Activated T-cell treated with anti-CD3 and anti-CD28 coated beads, Interleukin-2, amount 50 U/mL, for 72 hours (primary cell): ENCODE measurements around the gene NELFA. TPM values are rescaled to one million over a fixed set of nuclear protein-coding genes. Genes with fewer than 3 reads are reported as not detected.
A peak's percentile ranks its signal among the peaks of the same experiment; 100 is the strongest.

Experiments used
- ATAC-seq, 2 donors: fragments of 150-1000 bp; cut with Tn5 transposase; replicated peaks in 1 of 2; 2 replicates each; pipeline ENCODE4 v1.10.0; 2021; ENCODE audit warnings: moderate library complexity in 2 of 2, mild to moderate bottlenecking in 1 of 2
- DNase-seq, 2 donors: peaks; one replicate each; pipeline ENCODE4 v3.0.0; 2021 to 2022; ENCODE audit warnings: mixed read lengths in 1 of 2
- H3K27ac Mint-ChIP-seq: one replicate; pipeline ENCODE4 v1.8.0; 2022; ENCODE audit warnings: mild to moderate bottlenecking, moderate library complexity, mixed read lengths
- H3K27me3 Mint-ChIP-seq: one replicate; pipeline ENCODE4 v1.8.0; 2022; ENCODE audit warnings: low read depth, mixed read lengths
- H3K36me3 Mint-ChIP-seq, 2 donors: one replicate each; pipeline ENCODE4 v1.8.0; 2022; ENCODE audit warnings: mixed read lengths in 2 of 2, mild to moderate bottlenecking in 1 of 2; ENCODE audit not compliant: insufficient read depth in 2 of 2
- H3K4me1 Mint-ChIP-seq: one replicate; pipeline ENCODE4 v1.8.0; 2022; ENCODE audit warnings: low read depth, mixed read lengths
- H3K4me3 Mint-ChIP-seq, 2 donors: one replicate each; pipeline ENCODE4 v1.8.0; 2022; ENCODE audit warnings: mild to moderate bottlenecking in 2 of 2, mixed read lengths in 2 of 2, moderate library complexity in 2 of 2
- H3K9me3 Mint-ChIP-seq, 2 donors: one replicate each; pipeline ENCODE4 v1.8.0; 2022; ENCODE audit warnings: mixed read lengths in 2 of 2
- total RNA-seq, 2 donors: library from RNA; stranded (reverse); gene quantifications; one replicate each; pipeline ENCODE4 v1.2.3, GENCODE V29; 2022

NELFA gene
- total RNA-seq, 2 donors from 2014 or later = 40.8 to 57.4 TPM

DNA sequence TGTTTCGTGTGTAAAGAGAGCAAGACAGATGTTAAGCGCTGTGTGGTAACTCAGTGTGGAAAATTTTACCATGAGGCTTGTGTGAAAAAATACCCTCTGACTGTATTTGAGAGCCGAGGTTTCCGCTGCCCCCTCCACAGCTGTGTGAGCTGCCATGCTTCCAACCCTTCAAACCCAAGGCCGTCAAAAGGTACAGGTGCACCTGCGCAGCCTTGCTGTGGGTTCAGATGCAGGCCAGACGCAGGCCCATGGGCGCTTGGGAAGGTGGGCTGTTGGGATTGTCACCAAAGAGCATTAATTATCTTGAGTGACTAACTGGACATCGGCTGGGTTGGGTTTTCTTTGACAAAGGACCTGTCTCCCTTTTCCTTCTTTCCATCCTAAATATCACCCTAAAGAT is 55.4 kb downstream of the NELFA start:
- ATAC-seq = no peak
- Mint-ChIP-seq H3K36me3 (peaks cover 5 to 43% of the 10 kb centered on the region in 2 donors), H3K27me3 (no peaks in the 10 kb centered on the region), H3K4me3 (no peak overlapping the region), H3K27ac (no peak overlapping the region), H3K4me1 (no peaks in the 10 kb centered on the region), H3K9me3 (no peaks in the 10 kb centered on the region)
- DNase-seq = no peak

- ATAC-seq (peak in 1 of 2 donors; percentile 16), DNase-seq (no peak)
- Mint-ChIP-seq H3K9me3 (no peaks in the 10 kb centered on the region), H3K4me1 (no peaks in the 10 kb centered on the region), H3K36me3 (peaks cover 5 to 40% of the 10 kb centered on the region in 2 donors), H3K27ac (no peak overlapping the region), H3K27me3 (no peaks in the 10 kb centered on the region), H3K4me3 (no peak overlapping the region)
These were observed 56.1 kb downstream of the NELFA start for GRCh38 chr4:1952719-1953118.

DNA sequence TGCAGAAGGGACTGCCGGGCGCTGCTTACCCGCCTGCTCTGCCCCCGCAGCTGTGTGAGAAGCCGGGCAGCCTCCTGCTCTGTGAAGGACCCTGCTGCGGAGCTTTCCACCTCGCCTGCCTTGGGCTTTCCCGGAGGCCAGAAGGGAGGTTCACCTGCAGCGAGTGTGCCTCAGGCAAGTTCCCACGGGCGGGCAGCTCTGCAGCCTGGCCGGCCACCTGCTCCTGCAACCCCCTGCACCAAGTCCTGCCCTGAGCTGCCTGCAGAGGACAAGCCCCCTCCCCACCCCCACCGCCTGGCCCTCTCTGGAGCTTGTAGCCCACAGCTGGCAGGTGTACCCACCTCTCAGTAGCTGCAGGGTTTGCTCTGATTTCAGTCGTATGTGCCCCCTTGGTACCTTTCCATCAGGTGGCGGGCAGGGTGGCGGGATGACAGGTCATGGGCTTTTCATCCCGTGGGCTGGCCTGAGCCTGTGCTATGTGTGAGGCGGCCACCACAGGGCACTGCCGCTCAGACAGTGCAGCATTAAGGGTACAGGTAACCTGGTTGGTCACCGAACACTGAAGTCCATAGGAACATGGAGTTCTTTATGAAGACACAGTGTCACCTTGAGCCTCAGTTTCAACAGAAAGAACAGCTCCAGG is 56.6 kb downstream of the NELFA start:
- H3K27me3 Mint-ChIP-seq = no peaks in the 10 kb centered on the region
- H3K4me1 Mint-ChIP-seq = no peaks in the 10 kb centered on the region
- peaks cover 5 to 39% of the 10 kb centered on the region in 2 donors for H3K36me3 Mint-ChIP-seq
- H3K27ac Mint-ChIP-seq = no peak overlapping the region
- no peak overlapping the region for H3K4me3 Mint-ChIP-seq
- ATAC-seq = no peak
- H3K9me3 Mint-ChIP-seq = no peaks in the 10 kb centered on the region
- DNase-seq = no peak

DNA sequence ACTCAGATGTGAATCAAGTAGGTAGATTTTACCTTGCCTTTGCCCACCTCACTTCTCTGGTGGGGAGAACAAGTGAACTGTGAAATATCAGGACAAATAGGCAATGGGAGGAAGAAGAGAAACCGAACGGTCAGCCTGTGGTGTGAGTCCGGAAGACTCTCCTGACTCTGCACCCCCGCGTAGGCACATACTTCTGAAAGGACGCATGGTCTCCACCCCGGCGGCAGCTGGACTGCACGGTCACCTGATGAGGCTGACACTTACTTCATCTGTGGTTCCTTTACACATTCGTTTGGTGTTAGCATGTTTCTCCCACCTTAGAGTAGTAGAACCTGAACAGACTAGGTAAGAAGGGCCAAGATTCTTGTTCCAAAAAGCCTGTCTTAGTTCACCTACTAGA is 58.4 kb downstream of the NELFA start:
- no peak for ATAC-seq
- H3K27me3 Mint-ChIP-seq = no peaks in the 10 kb centered on the region
- H3K4me1 Mint-ChIP-seq = no peaks in the 10 kb centered on the region
- peaks cover 0 to 27% of the 10 kb centered on the region in 2 donors for H3K36me3 Mint-ChIP-seq
- DNase-seq = no peak
- no peaks in the 10 kb centered on the region for H3K9me3 Mint-ChIP-seq
- no peak overlapping the region for H3K27ac Mint-ChIP-seq
- H3K4me3 Mint-ChIP-seq = no peak overlapping the region

- no peak overlapping the region for H3K27ac Mint-ChIP-seq
- H3K36me3 Mint-ChIP-seq = peaks cover 0 to 13% of the 10 kb centered on the region in 2 donors
- no peaks in the 10 kb centered on the region for H3K9me3 Mint-ChIP-seq
- ATAC-seq (peak in 1 of 2 donors; percentile 36), DNase-seq (no peak)
- no peaks in the 10 kb centered on the region for H3K4me1 Mint-ChIP-seq
- no peak overlapping the region for H3K4me3 Mint-ChIP-seq
- H3K27me3 Mint-ChIP-seq = no peaks in the 10 kb centered on the region
These were observed 59.8 kb downstream of the NELFA start for GRCh38 chr4:1948892-1949436.

- H3K9me3 Mint-ChIP-seq = no peaks in the 10 kb centered on the region
- no peak for DNase-seq
- no peak overlapping the region for H3K27ac Mint-ChIP-seq
- H3K4me1 Mint-ChIP-seq = no peaks in the 10 kb centered on the region
- no peak overlapping the region for H3K4me3 Mint-ChIP-seq
- H3K27me3 Mint-ChIP-seq = no peaks in the 10 kb centered on the region
- no peak for ATAC-seq
- peaks cover 0 to 14% of the 10 kb centered on the region in 2 donors for H3K36me3 Mint-ChIP-seq
These were observed 60.5 kb downstream of the NELFA start for GRCh38 chr4:1948232-1948631.

DNA sequence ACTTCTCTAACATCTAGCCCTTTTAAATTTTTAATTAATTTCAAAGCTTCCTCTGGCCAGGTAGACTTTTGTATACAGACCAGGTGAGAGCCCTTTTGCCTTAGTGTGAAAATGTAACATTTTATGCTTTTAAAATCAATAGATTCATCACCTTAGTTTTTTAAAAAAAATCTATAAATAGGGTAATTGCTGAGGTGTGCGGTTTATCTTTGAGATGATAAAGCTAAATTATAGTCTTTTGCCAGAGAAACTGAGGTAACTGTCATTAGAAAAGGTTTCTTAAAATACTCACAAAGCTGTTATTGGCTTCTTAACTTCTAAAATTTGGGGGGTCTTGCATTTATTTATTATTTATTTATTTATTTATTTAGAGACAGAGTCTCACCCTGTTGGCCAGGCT is 62.9 kb downstream of the NELFA start:
- H3K4me1 Mint-ChIP-seq = no peaks in the 10 kb centered on the region
- no peaks in the 10 kb centered on the region for H3K9me3 Mint-ChIP-seq
- no peak overlapping the region for H3K27ac Mint-ChIP-seq
- DNase-seq = no peak
- ATAC-seq = no peak
- no peaks in the 10 kb centered on the region for H3K27me3 Mint-ChIP-seq
- H3K36me3 Mint-ChIP-seq = peaks cover 0 to 21% of the 10 kb centered on the region in 2 donors
- H3K4me3 Mint-ChIP-seq = no peak overlapping the region

DNA sequence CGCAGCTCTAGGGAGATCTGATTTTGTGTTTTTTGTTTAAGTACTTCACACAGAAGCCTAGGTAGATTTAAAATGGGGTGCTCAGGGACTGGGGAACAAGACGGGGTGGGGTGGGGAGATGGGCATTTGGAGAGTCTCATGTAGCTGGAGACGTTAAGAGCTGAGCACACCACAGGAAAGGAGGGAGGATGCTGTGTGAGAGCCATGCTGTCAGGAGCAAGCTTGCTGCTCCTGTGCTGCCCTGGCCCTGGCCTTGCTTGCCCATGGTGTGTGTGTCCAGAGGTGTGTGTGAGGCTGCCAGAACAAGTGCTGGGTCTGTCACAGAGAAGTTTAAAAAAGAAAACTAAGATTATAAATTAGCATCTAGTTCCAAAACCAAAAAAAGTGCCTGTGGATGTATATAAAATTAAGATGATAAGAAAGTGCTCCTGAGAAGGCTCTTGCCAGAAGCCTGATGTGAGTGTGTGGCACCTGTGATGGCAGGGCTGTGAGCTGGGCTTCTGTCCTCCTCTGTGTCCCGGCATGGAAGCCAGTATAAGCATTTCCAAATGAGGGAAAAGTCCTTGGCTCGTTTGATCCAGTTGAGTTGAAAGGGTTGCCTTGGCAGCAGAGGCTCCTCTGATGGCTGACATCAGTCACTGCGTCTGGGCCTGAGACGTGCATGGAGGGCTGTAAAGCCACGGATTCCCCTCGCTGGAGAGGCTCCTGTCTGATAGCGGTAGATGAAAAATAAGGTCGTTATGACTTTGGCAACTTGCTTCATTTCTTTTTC is 63.5 kb downstream of the NELFA start:
- ATAC-seq = no peak
- Mint-ChIP-seq H3K9me3 (no peaks in the 10 kb centered on the region), H3K27me3 (no peaks in the 10 kb centered on the region), H3K4me1 (no peaks in the 10 kb centered on the region), H3K4me3 (no peak overlapping the region), H3K36me3 (peaks cover 0 to 27% of the 10 kb centered on the region in 2 donors), H3K27ac (no peak overlapping the region)
- DNase-seq = no peak

DNA sequence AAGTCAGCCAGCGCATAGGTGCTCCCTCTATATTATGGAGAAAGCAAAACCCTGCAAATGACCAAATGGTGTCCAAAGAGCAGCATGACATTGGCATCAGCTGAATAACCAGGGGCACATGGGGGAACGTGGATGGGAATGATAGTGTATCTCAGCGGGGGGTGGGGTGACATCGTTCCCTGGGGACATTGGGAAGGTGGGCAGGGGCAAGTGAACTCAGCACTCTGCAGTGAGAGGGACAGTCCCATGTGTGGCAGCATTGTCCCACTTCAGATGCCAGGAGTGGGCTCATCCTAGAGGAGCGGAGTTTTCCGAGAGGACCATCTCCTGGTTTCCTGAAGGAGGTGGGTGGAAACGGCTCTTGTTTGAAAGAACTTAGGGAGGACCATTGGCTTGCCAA is 64.8 kb downstream of the NELFA start:
- no peak overlapping the region for H3K4me3 Mint-ChIP-seq
- peaks cover 5 to 28% of the 10 kb centered on the region in 2 donors for H3K36me3 Mint-ChIP-seq
- DNase-seq = no peak
- H3K9me3 Mint-ChIP-seq = no peaks in the 10 kb centered on the region
- H3K27ac Mint-ChIP-seq = no peak overlapping the region
- H3K27me3 Mint-ChIP-seq = no peaks in the 10 kb centered on the region
- H3K4me1 Mint-ChIP-seq = no peaks in the 10 kb centered on the region
- no peak for ATAC-seq

- ATAC-seq (no peak), DNase-seq (no peak)
- Mint-ChIP-seq H3K9me3 (no peaks in the 10 kb centered on the region), H3K4me1 (no peaks in the 10 kb centered on the region), H3K27ac (no peak overlapping the region), H3K27me3 (no peaks in the 10 kb centered on the region), H3K4me3 (no peak overlapping the region), H3K36me3 (peaks cover 9 to 29% of the 10 kb centered on the region in 2 donors)
These were observed 68.2 kb downstream of the NELFA start for GRCh38 chr4:1940566-1940965.

DNA sequence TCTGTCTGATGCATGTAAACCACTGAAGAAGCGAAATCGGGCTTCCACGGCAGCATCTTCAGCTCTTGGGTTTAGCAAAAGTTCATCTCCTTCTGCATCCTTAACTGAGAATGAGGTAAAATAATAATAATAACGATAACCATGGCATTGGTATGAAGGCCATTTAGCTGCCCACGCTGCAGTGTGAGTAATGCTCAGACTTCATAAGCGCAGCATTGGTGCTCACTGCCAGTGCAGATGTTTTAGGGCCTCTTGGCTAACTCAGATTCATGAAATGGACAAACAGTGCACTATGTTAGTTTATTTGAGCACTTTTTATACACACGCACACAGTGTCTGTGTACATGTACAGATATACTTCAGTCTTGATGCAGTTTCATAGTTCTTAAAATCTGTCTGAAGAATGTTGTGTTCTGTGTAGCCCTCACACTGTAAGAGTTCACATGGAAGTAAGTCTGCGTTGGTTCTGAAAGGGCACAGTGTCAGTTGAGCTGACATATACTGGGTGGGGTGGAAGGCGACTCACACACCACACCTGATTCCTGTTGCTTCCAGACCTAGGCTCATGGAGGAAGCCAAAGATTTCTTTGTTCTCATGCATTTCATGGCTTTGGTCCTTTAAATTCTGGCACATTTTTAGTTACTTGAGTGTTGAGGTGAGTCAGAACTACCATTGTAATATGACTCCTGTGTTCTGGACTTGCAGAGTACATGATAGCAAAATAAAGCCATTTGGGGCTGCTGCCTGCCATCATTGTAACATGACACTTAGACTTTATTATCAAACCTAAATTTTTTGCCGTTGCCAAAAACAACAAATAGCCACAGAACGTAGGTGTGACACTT is 68.9 kb downstream of the NELFA start:
- Mint-ChIP-seq H3K27ac (no peak overlapping the region), H3K9me3 (no peaks in the 10 kb centered on the region), H3K4me3 (no peak overlapping the region), H3K27me3 (no peaks in the 10 kb centered on the region), H3K4me1 (no peaks in the 10 kb centered on the region), H3K36me3 (peaks cover 9 to 29% of the 10 kb centered on the region in 2 donors)
- no peak for ATAC-seq
- DNase-seq = no peak

- no peak for ATAC-seq
- Mint-ChIP-seq H3K9me3 (no peaks in the 10 kb centered on the region), H3K4me1 (no peaks in the 10 kb centered on the region), H3K27me3 (no peaks in the 10 kb centered on the region), H3K36me3 (peaks cover 9 to 26% of the 10 kb centered on the region in 2 donors), H3K27ac (no peak overlapping the region), H3K4me3 (no peak overlapping the region)
- no peak for DNase-seq
These were observed 70.7 kb downstream of the NELFA start for GRCh38 chr4:1938027-1938426.

GRCh38 chr4:1937550-1937949 is 71.2 kb downstream of the NELFA start:
- no peak for DNase-seq
- Mint-ChIP-seq H3K9me3 (no peaks in the 10 kb centered on the region), H3K36me3 (peaks cover 9 to 24% of the 10 kb centered on the region in 2 donors), H3K4me1 (no peaks in the 10 kb centered on the region), H3K27ac (no peak overlapping the region), H3K4me3 (no peak overlapping the region), H3K27me3 (no peaks in the 10 kb centered on the region)
- ATAC-seq = no peak
